Measurements from ENCODE around the gene CSGALNACT2.

CSGALNACT2 gene

GRCh38 chr10:43124574-43125273, 13.5 kb upstream of the CSGALNACT2 start:
- TF ChIP-seq POLR2A (IDR thresholded peaks at IDR 0.05; ENCODE audit: extremely low read depth, insufficient read length) (no peak), MYC (IDR thresholded peaks at IDR 0.05; ENCODE audit: low read depth, low read length) (no peak)
- TF ChIP-seq, protein P1, sequence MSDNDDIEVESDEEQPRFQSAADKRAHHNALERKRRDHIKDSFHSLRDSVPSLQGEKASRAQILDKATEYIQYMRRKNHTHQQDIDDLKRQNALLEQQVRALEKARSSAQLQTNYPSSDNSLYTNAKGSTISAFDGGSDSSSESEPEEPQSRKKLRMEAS (IDR thresholded peaks at IDR 0.05; ENCODE audit: low read depth, low read length): no peak
- TF ChIP-seq, protein P2, sequence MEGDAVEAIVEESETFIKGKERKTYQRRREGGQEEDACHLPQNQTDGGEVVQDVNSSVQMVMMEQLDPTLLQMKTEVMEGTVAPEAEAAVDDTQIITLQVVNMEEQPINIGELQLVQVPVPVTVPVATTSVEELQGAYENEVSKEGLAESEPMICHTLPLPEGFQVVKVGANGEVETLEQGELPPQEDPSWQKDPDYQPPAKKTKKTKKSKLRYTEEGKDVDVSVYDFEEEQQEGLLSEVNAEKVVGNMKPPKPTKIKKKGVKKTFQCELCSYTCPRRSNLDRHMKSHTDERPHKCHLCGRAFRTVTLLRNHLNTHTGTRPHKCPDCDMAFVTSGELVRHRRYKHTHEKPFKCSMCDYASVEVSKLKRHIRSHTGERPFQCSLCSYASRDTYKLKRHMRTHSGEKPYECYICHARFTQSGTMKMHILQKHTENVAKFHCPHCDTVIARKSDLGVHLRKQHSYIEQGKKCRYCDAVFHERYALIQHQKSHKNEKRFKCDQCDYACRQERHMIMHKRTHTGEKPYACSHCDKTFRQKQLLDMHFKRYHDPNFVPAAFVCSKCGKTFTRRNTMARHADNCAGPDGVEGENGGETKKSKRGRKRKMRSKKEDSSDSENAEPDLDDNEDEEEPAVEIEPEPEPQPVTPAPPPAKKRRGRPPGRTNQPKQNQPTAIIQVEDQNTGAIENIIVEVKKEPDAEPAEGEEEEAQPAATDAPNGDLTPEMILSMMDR (IDR thresholded peaks at IDR 0.05; ENCODE audit: low read depth, low read length): no peak
- no peak for DNase-seq (ENCODE audit: low read depth)
- H3K4me3 ChIP-seq (ENCODE audit: low read depth, low read length): no peak overlapping the region

DNA sequence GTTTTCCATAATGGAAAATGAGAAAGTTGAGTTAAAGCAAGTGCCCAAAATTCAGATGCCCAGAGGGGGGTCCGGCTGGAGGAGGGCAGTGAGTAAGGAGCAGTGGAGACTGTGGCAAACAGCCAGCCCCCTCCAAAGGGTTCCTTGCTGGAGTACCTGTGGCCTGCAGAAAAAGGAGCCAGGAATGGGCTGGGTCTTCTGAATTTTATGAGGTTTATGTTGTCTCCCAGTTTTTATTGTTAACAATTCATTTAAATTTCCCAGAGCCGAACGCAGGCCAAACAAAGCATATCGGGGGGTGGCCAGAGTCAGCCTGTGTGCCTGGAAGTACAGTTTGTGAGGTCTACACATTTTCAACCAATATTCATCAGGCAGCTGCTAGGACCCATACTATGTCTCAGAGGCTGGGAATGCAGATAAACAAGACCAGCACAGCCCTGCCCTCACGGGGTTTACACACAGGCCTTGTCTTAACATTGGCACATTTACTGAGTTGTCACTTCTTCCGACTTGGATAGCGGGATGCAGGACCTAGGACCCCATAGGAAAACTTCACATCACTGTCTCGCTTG, 12.9 kb upstream of the CSGALNACT2 start:
- no peak for DNase-seq (ENCODE audit: low read depth)
- TF ChIP-seq, protein P1 (IDR thresholded peaks at IDR 0.05; ENCODE audit: low read depth, low read length): no peak
- TF ChIP-seq, protein P2 (IDR thresholded peaks at IDR 0.05; ENCODE audit: low read depth, low read length): no peak
- TF ChIP-seq POLR2A (IDR thresholded peaks at IDR 0.05; ENCODE audit: extremely low read depth, insufficient read length) (no peak), MYC (IDR thresholded peaks at IDR 0.05; ENCODE audit: low read depth, low read length) (no peak)
- H3K4me3 ChIP-seq (ENCODE audit: low read depth, low read length): no peak overlapping the region

GRCh38 chr10:43125881-43126731, 12.1 kb upstream of the CSGALNACT2 start:
- DNase-seq (ENCODE audit: low read depth): no peak
- no peak overlapping the region for H3K4me3 ChIP-seq (ENCODE audit: low read depth, low read length)
- TF ChIP-seq, protein P1 (IDR thresholded peaks at IDR 0.05; ENCODE audit: low read depth, low read length): no peak
- TF ChIP-seq, protein P2 (IDR thresholded peaks at IDR 0.05; ENCODE audit: low read depth, low read length): no peak
- no peak for TF ChIP-seq MYC (IDR thresholded peaks at IDR 0.05; ENCODE audit: low read depth, low read length)

DNA sequence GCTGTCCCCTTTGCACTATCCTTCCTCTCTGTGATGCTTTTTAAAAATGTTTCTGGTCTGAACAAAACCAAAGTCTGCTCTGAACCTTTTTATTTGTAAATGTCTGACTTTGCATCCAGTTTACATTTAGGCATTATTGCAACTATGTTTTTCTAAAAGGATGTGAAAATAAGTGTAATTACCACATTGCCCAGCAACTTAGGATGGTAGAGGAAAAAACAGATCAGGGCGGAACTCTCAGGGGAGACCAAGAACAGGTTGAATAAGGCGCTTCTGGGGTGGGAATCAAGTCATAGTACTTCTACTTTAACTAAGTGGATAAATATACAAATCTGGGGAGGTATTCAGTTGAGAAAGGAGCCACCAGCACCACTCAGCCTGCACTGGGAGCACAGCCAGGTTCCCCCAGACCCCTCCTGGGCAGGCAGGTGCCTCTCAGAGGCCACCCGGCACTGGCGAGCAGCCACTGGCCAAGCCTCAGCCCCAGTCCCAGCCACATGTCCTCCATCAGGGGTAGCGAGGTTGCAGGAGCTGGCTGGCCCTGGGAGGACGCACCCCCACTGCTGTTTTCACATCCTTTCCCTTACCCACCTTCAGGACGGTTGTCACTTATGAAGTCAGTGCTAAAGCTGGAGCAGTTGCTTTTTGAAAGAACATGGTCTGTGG, 11.4 kb upstream of the CSGALNACT2 start:
- H3K4me3 ChIP-seq (ENCODE audit: low read depth, low read length): no peak overlapping the region
- no peak for DNase-seq (ENCODE audit: low read depth)
- no peak for TF ChIP-seq POLR2A (IDR thresholded peaks at IDR 0.05; ENCODE audit: extremely low read depth, insufficient read length)
- TF ChIP-seq, protein P2 (IDR thresholded peaks at IDR 0.05; ENCODE audit: low read depth, low read length): no peak
- TF ChIP-seq MYC (IDR thresholded peaks at IDR 0.05; ENCODE audit: low read depth, low read length): no peak
- TF ChIP-seq, protein P1 (IDR thresholded peaks at IDR 0.05; ENCODE audit: low read depth, low read length): no peak

DNA sequence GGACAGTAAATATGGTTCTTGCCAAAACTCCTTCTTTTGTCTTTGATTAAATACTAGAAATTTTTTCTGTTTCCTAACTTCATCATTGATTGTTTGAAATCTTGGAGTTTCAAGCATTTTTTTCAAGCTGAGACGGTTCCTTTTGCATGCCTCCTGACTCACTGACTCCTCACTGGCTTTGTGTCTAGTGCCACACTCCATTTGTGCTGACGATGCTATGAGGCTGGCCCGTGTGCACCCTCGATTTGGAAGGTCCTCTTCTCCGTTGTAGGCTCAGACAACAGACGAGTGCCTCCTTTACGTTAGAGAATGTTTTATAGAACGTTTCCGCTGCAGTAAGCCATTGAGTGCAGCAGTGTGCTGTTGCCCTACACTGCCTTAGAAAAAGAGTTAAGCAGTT, 10.8 kb upstream of the CSGALNACT2 start:
- TF ChIP-seq, protein P2 (IDR thresholded peaks at IDR 0.05; ENCODE audit: low read depth, low read length): no peak
- H3K4me3 ChIP-seq (ENCODE audit: low read depth, low read length): no peak overlapping the region
- DNase-seq (ENCODE audit: low read depth): no peak

Measured in NB4 (cell line).